Uterus (tissue), 4 donors: Measurements from ENCODE around the gene SART3. TPM values are rescaled to one million over a fixed set of nuclear protein-coding genes. Genes with fewer than 3 reads are reported as not detected.

Experiments used
- DNase-seq, 2 donors: peaks; one replicate each; pipeline ENCODE4 v3.0.0-alpha.2; 2019 to 2020
- H3K27ac ChIP-seq, 2 donors: fragments of 200-600 bp; sonication (generic); 1 replicate in 1 of 2; 2 replicates in 1 of 2; pipeline ENCODE4 v1.5.1; 2016 to 2018
- H3K27me3 ChIP-seq, 2 donors: fragments of 200-600 bp; sonication (generic); one replicate each; pipeline ENCODE4 v1.5.1; 2018 to 2019; ENCODE audit warnings: control low read depth in 1 of 2
- H3K36me3 ChIP-seq, 2 donors: fragments of 200-600 bp; sonication (generic); one replicate each; pipeline ENCODE4 v1.5.1; 2019; ENCODE audit warnings: control low read depth in 1 of 2
- H3K4me1 ChIP-seq, 2 donors: fragments of 200-600 bp; sonication (generic); one replicate each; pipeline ENCODE4 v1.5.1; 2018 to 2019; ENCODE audit warnings: control low read depth in 1 of 2
- H3K4me3 ChIP-seq, 2 donors: fragments of 200-600 bp; sonication (generic); 1 replicate in 1 of 2; 2 replicates in 1 of 2; pipeline ENCODE4 v1.5.1; 2018 to 2019; ENCODE audit warnings: mild to moderate bottlenecking in 1 of 2
- H3K9me3 ChIP-seq, 2 donors: fragments of 200-600 bp; sonication (generic); one replicate each; pipeline ENCODE4 v1.5.1; 2019; ENCODE audit warnings: control low read depth in 1 of 2
- CTCF ChIP-seq, 4 experiments: fragments of 200-600 bp in 2 of 4; fragments of 450-650 bp in 2 of 4; sonication (generic) in 2 of 4; IDR thresholded peaks; one replicate each; pipeline ENCODE4 v1.5.1; 2016 to 2019; ENCODE audit warnings: antibody characterized with exemption in 4 of 4, mild to moderate bottlenecking in 2 of 4, moderate library complexity in 1 of 4
- POLR2A ChIP-seq, 2 donors: fragments of 450-650 bp; IDR thresholded peaks; one replicate each; pipeline ENCODE4 v1.6.1; 2016; ENCODE audit warnings: antibody characterized with exemption in 2 of 2, mild to moderate bottlenecking in 1 of 2, moderate library complexity in 1 of 2
- intact Hi-C: fragments of 100-400 bp; cut with DNase I; formaldehyde crosslinking; loops from one replicate; pipeline ENCODE4 v1.15.1; 2023; ENCODE audit warnings: low total_unique reads
- total RNA-seq, 4 donors: library from RNA; depleted of rRNA in 3 of 4; stranded (reverse); fragments of >200 nt in 3 of 4; gene quantifications; one replicate each; pipeline versions ENCODE4 v1.1.0 to v1.2.4, GENCODE V29; 2014 to 2023
- donor health status: DM: yes; HTN: yes; CAD: no.

Gene SART3
- total RNA-seq, 4 donors from 2014 or later: 16.2 to 86.1 (median 55.7) TPM

GRCh38 chr12:108566452-108566851, 5.5 kb upstream of the SART3 start:
- Histone ChIP-seq H3K27ac (no peak overlapping the region), H3K27me3 (no peaks in the 10 kb centered on the region), H3K9me3 (no peaks in the 10 kb centered on the region), H3K4me1 (peaks cover 0 to 3% of the 10 kb centered on the region in 2 donors), H3K4me3 (no peak overlapping the region), H3K36me3 (no peaks in the 10 kb centered on the region)
- TF ChIP-seq POLR2A (IDR thresholded peaks at IDR 0.05): no peak
- no peak for TF ChIP-seq CTCF (IDR thresholded peaks at IDR 0.05)
- intact Hi-C loops: loop anchor here (10.0 kb wide), 1 partner anchor 528 kb away; the partner anchor contains the start of genes ALKBH2 and UNG
- DNase-seq: no peak

- peak overlapping the region in 1 of 2 donors; percentile 26 for H3K27ac ChIP-seq
These were observed 5.0 kb upstream of the SART3 start for GRCh38 chr12:108565976-108566375.

GRCh38 chr12:108565146-108565545, 4.2 kb upstream of the SART3 start:
- Histone ChIP-seq H3K9me3 (no peaks in the 10 kb centered on the region), H3K36me3 (no peaks in the 10 kb centered on the region), H3K27me3 (no peaks in the 10 kb centered on the region), H3K4me3 (no peak overlapping the region), H3K27ac (peak overlapping the region in 1 of 2 donors; percentile 8), H3K4me1 (peaks cover 0 to 5% of the 10 kb centered on the region in 2 donors)
- intact Hi-C loops: loop anchor here (10.0 kb wide), 1 partner anchor 530 kb away; the partner anchor contains the start of genes ALKBH2 and UNG
- DNase-seq: no peak
- TF ChIP-seq POLR2A (IDR thresholded peaks at IDR 0.05) (no peak), CTCF (IDR thresholded peaks at IDR 0.05) (no peak)

More at GRCh38 chr12:108565976-108566375, 5.0 kb upstream of the SART3 start:
- TF ChIP-seq POLR2A (IDR thresholded peaks at IDR 0.05) (no peak), CTCF (IDR thresholded peaks at IDR 0.05) (no peak)
- no peaks in the 10 kb centered on the region for H3K36me3 ChIP-seq
- H3K4me1 ChIP-seq: peaks cover 0 to 3% of the 10 kb centered on the region in 2 donors
- H3K9me3 ChIP-seq: no peaks in the 10 kb centered on the region
- H3K4me3 ChIP-seq: no peak overlapping the region
- H3K27me3 ChIP-seq: no peaks in the 10 kb centered on the region
- DNase-seq: peak; percentile 40 to 44
- intact Hi-C loops: loop anchor here (10.0 kb wide), 1 partner anchor 529 kb away; the partner anchor contains the start of genes ALKBH2 and UNG

- Histone ChIP-seq H3K36me3 (no peaks in the 10 kb centered on the region), H3K4me1 (peaks cover 0 to 9% of the 10 kb centered on the region in 2 donors), H3K9me3 (no peaks in the 10 kb centered on the region), H3K27me3 (no peaks in the 10 kb centered on the region), H3K27ac (no peak overlapping the region), H3K4me3 (no peak overlapping the region)
- DNase-seq: no peak
- TF ChIP-seq CTCF (IDR thresholded peaks at IDR 0.05) (no peak), POLR2A (IDR thresholded peaks at IDR 0.05) (no peak)
- intact Hi-C loops: loop anchor here (5.0 to 10.0 kb wide), 2 partner anchors 53 to 530 kb away; partner anchors contain the start of genes ALKBH2 and UNG
These were observed 3.8 kb upstream of the SART3 start for GRCh38 chr12:108564724-108565123.

GRCh38 chr12:108563804-108564151, 2.8 kb upstream of the SART3 start:
- intact Hi-C loops: loop anchor here (5.0 to 10.0 kb wide), 2 partner anchors 54 to 531 kb away; partner anchors contain the start of genes ALKBH2 and UNG
- Histone ChIP-seq H3K4me3 (peak overlapping the region in 1 of 2 donors; percentile 91), H3K27me3 (no peaks in the 10 kb centered on the region), H3K36me3 (no peaks in the 10 kb centered on the region), H3K9me3 (no peaks in the 10 kb centered on the region), H3K4me1 (peaks cover 0 to 14% of the 10 kb centered on the region in 2 donors), H3K27ac (peak overlapping the region; percentile 87 to 92)
- DNase-seq: no peak
- TF ChIP-seq POLR2A (IDR thresholded peaks at IDR 0.05) (no peak), CTCF (IDR thresholded peaks at IDR 0.05) (no peak)
